HS-27A (cell line): Measurements from ENCODE around the gene INO80C.
"Not testable (repeated sequence)": the region's sequence is repeated elsewhere in the genome, so short reads cannot be mapped to it uniquely, and the experiment has no call there.

Experiments used
- DNase-seq: peaks from one replicate; pipeline ENCODE4 v3.0.0-alpha.2; 2012; ENCODE audit warnings: low read depth, missing footprints

INO80C gene

DNA sequence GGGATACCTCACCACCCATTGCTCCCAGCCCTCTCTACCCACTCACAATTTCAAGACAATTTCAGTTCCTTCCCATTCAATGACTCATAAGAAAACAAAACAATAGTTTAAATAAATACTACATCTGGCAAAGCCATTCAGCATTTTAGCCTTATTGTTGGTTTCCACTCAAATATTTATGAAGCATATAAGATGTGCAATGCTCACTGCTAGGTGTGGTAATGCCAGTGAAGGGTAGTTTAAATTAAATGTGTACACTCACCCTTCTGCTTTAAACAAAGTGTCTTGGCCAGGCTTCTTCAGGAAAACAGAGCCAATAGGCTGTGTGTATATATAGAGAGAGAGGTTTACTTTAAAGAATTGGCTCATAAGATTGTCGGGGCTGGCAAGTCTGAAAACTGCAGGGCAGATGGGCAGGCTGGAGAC lies 37.0 kb downstream of the INO80C start:
- no peak for DNase-seq

DNA sequence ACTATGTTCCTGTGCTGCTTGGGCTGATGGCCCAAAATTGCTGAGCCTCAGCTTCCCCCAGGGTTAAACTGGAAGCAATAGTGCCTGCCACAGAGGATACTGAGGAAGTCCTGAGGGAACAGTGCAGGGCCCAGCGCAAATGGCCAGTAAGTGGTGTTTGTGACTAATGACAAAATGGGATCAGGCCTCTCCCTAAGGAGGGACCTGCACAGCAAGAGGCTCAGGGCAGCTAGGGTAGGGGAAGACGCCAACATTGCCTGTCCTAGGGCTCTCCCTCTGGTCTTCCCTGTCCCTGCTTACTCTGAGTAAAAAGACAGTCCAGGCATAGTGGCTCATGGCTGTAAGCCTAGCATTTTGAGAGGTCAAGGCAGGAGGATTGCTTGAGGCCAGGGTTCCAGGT lies 37.8 kb downstream of the INO80C start:
- no peak for DNase-seq

GRCh38 chr18:35458677-35459441 lies 38.9 kb downstream of the INO80C start:
- peak; percentile 84 for DNase-seq

DNA sequence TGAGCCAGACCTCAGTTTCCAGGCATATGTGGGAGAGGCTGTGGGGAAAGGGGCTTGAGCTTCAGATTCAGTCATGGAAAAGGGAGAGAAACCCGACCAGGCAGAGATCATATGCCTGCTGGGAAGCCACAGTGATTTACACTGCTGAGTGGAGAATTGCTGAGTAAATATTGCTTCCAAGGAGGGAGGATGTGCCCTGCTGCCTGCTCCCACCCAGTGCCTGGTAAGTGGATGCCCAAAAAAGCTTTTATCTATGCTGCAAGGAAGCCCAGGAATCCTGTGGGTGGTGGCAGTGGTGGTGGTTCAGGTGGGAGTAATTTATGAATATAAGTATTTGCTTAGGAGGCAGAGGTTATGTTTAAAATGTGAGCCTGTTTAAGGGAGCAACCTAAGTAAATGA lies 39.5 kb downstream of the INO80C start:
- DNase-seq = no peak

- DNase-seq = no peak
Observed at GRCh38 chr18:35457140-35457704, 40.5 kb downstream of the INO80C start.

GRCh38 chr18:35455926-35456763 lies 41.6 kb downstream of the INO80C start:
- DNase-seq = no peak

- no peak for DNase-seq
Observed at GRCh38 chr18:35454803-35455202, 43.0 kb downstream of the INO80C start.

DNA sequence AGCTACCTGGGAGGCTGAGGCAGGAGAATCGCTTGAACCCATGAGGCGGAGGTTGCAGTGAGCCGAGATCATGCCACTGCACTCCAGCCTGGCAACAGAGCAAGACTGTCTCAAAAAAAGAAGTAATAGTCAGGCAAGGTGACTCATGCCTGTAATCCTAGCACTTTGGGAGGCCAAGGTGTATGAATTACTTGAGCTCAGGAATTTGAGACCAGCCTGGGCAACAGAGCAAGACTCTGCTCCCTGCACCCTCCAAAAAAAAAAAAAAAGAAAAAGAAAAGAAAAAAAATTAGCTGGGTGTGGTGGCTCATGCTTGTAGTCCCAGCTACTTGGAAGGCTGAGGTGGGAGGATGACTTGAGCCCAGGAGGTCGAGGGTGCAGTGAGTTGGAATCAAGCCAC lies 44.7 kb downstream of the INO80C start:
- not testable (repeated sequence) for DNase-seq

DNA sequence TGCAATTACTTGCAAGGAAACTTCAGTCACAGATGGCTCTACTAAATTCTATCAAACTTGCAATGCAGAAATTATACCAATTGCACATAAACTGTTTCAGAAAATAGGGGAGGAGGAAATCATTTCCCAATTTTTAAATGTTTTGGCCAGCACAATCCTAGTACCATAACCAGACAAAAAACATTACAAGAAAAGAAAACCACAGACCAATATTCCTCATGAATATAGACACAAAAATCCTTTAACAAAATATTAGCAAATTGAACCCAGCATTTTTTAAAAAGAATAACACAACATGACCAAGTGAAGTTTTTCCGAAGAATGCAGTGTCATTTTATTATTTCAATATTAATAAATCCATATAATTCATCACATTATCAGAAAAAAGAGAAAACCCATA lies 45.8 kb downstream of the INO80C start:
- no peak for DNase-seq

DNA sequence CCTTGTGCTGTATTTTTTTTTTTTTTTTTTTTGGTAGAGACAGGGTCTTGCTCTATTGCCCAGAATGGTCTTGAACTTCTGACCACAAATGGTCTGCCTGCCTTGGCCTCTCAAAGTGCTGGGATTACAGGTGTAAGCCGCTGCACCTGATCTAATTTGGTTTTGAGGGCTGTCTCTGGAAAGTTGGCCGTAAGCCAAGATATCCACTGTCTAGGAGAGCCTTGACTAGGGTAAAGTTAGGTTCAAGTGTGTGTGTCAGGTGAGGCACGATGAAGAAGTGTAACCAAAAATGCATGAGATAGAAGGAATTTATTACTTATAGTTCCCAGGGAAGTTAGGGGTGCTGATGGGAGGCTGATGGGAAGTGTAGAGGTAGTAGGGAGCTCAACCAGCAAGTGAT lies 46.7 kb downstream of the INO80C start:
- DNase-seq = no peak

GRCh38 chr18:35444636-35445035 lies 53.1 kb downstream of the INO80C start:
- no peak for DNase-seq

- DNase-seq = no peak
Observed at GRCh38 chr18:35443847-35444246, 53.9 kb downstream of the INO80C start.

- DNase-seq = no peak
Observed at GRCh38 chr18:35443434-35443833, 54.3 kb downstream of the INO80C start.

GRCh38 chr18:35442701-35443100 lies 55.1 kb downstream of the INO80C start:
- DNase-seq = no peak

GRCh38 chr18:35441857-35442595 lies 55.7 kb downstream of the INO80C start:
- no peak for DNase-seq

GRCh38 chr18:35438480-35439234 lies 59.1 kb downstream of the INO80C start:
- DNase-seq = no peak

GRCh38 chr18:35437836-35438235 lies 59.9 kb downstream of the INO80C start:
- no peak for DNase-seq

DNA sequence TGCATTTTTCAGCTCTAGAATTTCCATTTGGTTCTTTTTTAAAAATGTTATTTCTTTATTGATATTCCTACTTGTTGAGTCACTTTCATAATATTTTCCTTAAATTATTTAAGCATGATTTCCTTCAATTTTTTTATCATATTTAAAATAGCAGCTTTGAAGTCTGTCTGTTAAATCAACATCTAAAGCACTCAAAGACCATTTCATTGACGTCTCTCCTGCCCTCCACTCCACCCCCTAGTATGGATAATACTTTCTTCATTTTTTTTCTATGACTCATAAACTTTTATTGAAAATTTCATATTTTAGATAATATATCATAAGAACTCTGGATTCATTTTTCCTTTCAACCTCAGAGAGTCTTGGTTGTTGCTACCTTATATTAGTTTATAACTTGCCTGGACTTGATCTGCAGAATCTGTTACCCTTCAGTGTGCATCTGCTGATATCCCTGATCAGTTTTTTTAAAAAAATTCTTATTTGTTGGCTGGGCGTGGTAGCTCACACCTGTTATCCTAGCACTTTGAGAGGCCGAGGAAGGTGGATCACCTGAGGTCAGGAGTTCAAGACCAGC lies 61.6 kb downstream of the INO80C start:
- peak; percentile 76 for DNase-seq

DNA sequence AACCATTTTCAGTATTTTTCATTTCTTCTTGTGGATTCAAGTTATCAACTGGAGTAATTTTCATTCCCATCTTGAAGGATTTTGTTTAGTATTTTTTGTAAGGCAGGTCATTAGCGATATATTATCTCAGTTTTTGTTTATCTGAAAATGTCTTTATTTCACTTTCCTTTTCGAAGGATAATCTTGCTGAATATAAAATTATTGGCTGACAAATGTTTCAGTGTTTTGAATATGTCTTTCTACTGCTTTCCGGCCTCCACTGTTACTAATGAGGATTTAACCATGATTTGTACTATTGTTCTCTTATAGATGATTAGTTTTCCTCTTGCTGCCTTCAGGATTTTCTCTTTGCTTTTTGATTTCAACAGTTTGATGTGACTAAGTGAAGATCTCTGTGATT lies 62.4 kb downstream of the INO80C start:
- no peak for DNase-seq

DNA sequence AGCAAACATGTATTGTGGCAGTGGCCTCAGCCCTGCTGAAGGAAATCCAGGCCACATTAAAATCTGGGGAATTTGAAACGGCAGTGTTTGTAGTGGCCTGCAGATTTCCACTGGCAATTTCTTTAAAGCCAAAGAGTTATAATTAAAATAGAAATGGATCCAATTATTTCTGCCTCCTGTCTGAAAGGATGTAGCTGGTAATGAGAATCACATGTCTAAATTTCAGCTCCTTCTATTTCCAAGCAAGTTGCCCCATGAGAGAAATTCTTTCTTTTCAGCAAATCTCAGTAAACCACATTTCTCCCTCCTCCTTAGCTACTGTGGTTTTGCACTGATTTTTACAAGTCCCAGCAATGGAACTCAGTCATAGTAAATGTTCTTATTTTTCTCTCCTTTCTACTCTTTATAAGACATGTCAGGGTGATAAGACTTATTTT lies 65.2 kb downstream of the INO80C start:
- DNase-seq = no peak

GRCh38 chr18:35431374-35431741 lies 66.4 kb downstream of the INO80C start:
- no peak for DNase-seq
